ENCODE measurements around the gene NMNAT2.

NMNAT2 gene

GRCh38 chr1:183310753-183311479 lies 107.3 kb downstream of the NMNAT2 start:
- Histone ChIP-seq H3K27ac (no peak overlapping the region), H3K36me3 (ENCODE audit: insufficient read depth) (no peaks in the 10 kb centered on the region), H3K9ac (no peak overlapping the region), H2AFZ (ENCODE audit: low read depth) (no peak overlapping the region), H3K4me1 (ENCODE audit: low read depth, poor library complexity, severe bottlenecking) (no peaks in the 10 kb centered on the region), H3K79me2 (ENCODE audit: insufficient read depth, low read depth) (no peaks in the 10 kb centered on the region), H3K4me3 (IDR thresholded peaks at IDR 0.05; ENCODE audit: insufficient read depth, low read depth, low read length) (no peak overlapping the region), H3K4me2 (no peak overlapping the region), H3K27me3 (ENCODE audit: insufficient read depth, low read depth) (no peaks in the 10 kb centered on the region), H4K20me1 (ENCODE audit: insufficient read depth) (no peaks in the 10 kb centered on the region)
- TF ChIP-seq CTCF (conservative IDR thresholded peaks at IDR 0.05; ENCODE audit: low read depth, low read length): no peak

GRCh38 chr1:183308719-183309118 lies 109.5 kb downstream of the NMNAT2 start:
- Histone ChIP-seq H2AFZ (ENCODE audit: low read depth) (no peak overlapping the region), H3K27me3 (ENCODE audit: insufficient read depth, low read depth) (no peaks in the 10 kb centered on the region), H3K36me3 (ENCODE audit: insufficient read depth) (no peaks in the 10 kb centered on the region), H3K4me1 (ENCODE audit: low read depth, poor library complexity, severe bottlenecking) (no peaks in the 10 kb centered on the region), H3K4me2 (no peak overlapping the region), H3K9ac (no peak overlapping the region), H3K4me3 (IDR thresholded peaks at IDR 0.05; ENCODE audit: insufficient read depth, low read depth, low read length) (no peak overlapping the region), H3K79me2 (ENCODE audit: insufficient read depth, low read depth) (no peaks in the 10 kb centered on the region), H3K27ac (no peak overlapping the region), H4K20me1 (ENCODE audit: insufficient read depth) (no peaks in the 10 kb centered on the region)
- TF ChIP-seq CTCF (conservative IDR thresholded peaks at IDR 0.05; ENCODE audit: low read depth, low read length): no peak

DNA sequence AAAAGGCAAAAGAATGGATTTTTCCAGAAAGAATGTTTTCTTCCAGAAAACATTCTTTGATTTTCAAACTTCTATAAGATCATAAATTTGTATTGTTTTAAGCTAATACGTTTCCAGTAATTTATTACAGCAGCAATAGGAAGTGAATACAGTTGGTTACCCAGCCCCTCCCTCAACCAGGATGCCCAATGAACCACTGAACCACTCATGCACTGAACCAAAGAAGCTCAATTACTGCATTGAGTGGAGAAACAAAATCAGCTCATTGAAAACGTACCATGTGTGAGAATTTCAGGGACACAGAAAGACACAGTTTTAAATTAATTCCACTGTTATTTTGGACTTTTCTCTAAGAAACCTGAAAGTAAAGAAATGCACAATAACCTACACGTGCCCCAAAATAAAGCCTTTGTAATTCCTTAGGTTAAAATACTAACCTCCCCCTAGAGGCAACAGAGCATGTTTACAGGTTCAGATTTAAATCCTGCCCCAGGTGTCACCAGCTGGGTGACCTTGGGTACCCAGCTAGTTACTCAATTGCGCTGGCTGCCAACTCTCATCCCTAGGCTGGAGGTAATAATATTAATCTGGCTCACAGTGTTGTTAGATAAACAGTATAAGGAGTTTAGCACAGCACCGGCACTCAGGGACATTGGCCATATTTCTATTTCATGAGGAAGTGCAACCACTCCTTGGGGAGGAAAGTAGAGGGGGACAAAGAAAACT lies 111.7 kb downstream of the NMNAT2 start:
- no peaks in the 10 kb centered on the region for H3K79me2 ChIP-seq (ENCODE audit: insufficient read depth, low read depth)
- no peak overlapping the region for H3K9ac ChIP-seq
- peak; percentile 71 for TF ChIP-seq CTCF (conservative IDR thresholded peaks at IDR 0.05; ENCODE audit: low read depth, low read length)
- no peak overlapping the region for H2AFZ ChIP-seq (ENCODE audit: low read depth)
- H3K36me3 ChIP-seq (ENCODE audit: insufficient read depth): no peaks in the 10 kb centered on the region
- no peaks in the 10 kb centered on the region for H4K20me1 ChIP-seq (ENCODE audit: insufficient read depth)
- H3K4me2 ChIP-seq: no peak overlapping the region
- H3K4me3 ChIP-seq (IDR thresholded peaks at IDR 0.05; ENCODE audit: insufficient read depth, low read depth, low read length): no peak overlapping the region
- H3K27me3 ChIP-seq (ENCODE audit: insufficient read depth, low read depth): no peaks in the 10 kb centered on the region
- H3K4me1 ChIP-seq (ENCODE audit: low read depth, poor library complexity, severe bottlenecking): no peaks in the 10 kb centered on the region
- no peak overlapping the region for H3K27ac ChIP-seq

- Histone ChIP-seq H3K4me3 (IDR thresholded peaks at IDR 0.05; ENCODE audit: insufficient read depth, low read depth, low read length) (no peak overlapping the region), H3K27ac (no peak overlapping the region), H3K27me3 (ENCODE audit: insufficient read depth, low read depth) (no peaks in the 10 kb centered on the region), H3K79me2 (ENCODE audit: insufficient read depth, low read depth) (no peaks in the 10 kb centered on the region), H3K36me3 (ENCODE audit: insufficient read depth) (no peaks in the 10 kb centered on the region), H4K20me1 (ENCODE audit: insufficient read depth) (no peaks in the 10 kb centered on the region), H3K4me1 (ENCODE audit: low read depth, poor library complexity, severe bottlenecking) (no peaks in the 10 kb centered on the region), H2AFZ (ENCODE audit: low read depth) (no peak overlapping the region), H3K4me2 (no peak overlapping the region), H3K9ac (no peak overlapping the region)
- TF ChIP-seq CTCF (conservative IDR thresholded peaks at IDR 0.05; ENCODE audit: low read depth, low read length): no peak
Observed at GRCh38 chr1:183304440-183305107, 113.6 kb downstream of the NMNAT2 start.

All from KMS-11 (cell line).